Measurements from ENCODE around the gene AREL1. TPM values are rescaled to one million over a fixed set of nuclear protein-coding genes. Genes with fewer than 3 reads are reported as not detected.

AREL1 gene
- total and polyA plus RNA-seq, 10 of the 15 experiments (the other 5 are each of a cell fraction or from before 2014, with no cell fraction given): 6.2 to 40.4 (median 23.7) TPM

DNA sequence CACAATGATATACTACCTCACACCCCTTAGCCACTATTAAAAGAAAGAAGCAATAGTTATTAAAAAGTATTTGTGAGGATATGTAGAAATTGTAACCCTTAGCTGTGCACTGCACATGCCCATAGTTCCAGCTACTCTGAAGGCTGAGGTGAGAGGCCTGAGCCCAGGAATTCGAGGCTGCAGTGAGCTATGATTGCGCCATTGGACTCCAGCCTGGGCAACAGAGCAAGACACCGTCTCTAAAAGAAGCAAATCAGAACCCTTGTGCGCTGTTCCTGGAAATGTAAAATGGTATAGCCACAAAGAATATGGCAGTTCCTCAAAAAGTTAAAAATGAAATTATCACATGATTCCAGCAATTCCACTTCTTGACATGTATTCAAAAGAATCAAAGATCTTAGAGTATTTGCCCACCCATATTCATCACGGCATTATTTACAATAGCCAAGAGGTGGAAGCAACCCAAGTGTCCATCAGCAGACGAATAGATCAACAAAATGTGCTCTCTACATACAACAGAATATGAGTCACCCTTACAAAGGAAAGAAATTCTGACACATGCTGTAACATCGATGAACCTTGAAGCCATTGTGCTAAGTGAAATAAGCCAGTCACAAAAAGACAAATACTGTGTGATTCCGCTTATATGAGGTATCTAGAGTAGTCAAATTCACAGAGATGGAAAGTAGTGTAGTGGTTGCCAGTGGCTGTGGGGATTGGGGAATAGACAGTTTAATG, 26.6 kb upstream of the AREL1 start:
- Histone ChIP-seq H3K79me2 (ENCODE audit: control insufficient read depth, insufficient read depth, low read length) (no peaks in the 10 kb centered on the region), H3K27me3 (replicated peaks in 1 of 2; ENCODE audit: control insufficient read depth in 2 of 2, insufficient read depth in 2 of 2, low read length in 1 of 2) (no peaks in the 10 kb centered on the region), H2AFZ (ENCODE audit: control insufficient read depth, low read depth, low read length) (no peak overlapping the region), H4K20me1 (ENCODE audit: control insufficient read depth, insufficient read depth) (no peaks in the 10 kb centered on the region), H3K36me3 (ENCODE audit: control insufficient read depth in 2 of 2, insufficient read depth in 2 of 2, low read length in 1 of 2) (peaks cover 0 to 6% of the 10 kb centered on the region in 2 experiments; a peak in 1 of 4 replicates), H3K4me2 (ENCODE audit: control insufficient read depth, insufficient read depth) (no peak overlapping the region), H3K4me1 (ENCODE audit: control insufficient read depth, insufficient read depth, low read length) (no peaks in the 10 kb centered on the region), H3K27ac (ENCODE audit: control insufficient read depth, insufficient read depth) (no peak overlapping the region), H3K9me3 (replicated peaks; ENCODE audit: control insufficient read depth, insufficient read depth, low read length) (no peaks in the 10 kb centered on the region), H3K4me3 (no peak overlapping the region), H3K9ac (ENCODE audit: control insufficient read depth, insufficient read depth, low read length) (no peak overlapping the region)
- POLR2A ChIA-PET: no interaction called here
- no peak for FAIRE-seq
- WGBS (ENCODE audit: insufficient coverage, insufficient replicate concordance, low lambda C conversion rate, missing lambda C conversion rate): 95% methylated on average over 8 of the region's 8 CpGs
- no TSS peak for BruUV-seq (replicated peaks)
- ATAC-seq: no peak
- in situ Hi-C loops (cut with MboI): no loop called here
- intact Hi-C loops (cut with micrococcal nuclease; ENCODE audit: unreplicated experiment): no loop called here
- CTCF ChIA-PET: interaction anchor here (1.9 kb wide), 1 partner anchor 23 kb away, joined by 7 read pairs; no protein-coding TSS in a partner anchor
- RAD21 ChIA-PET (ENCODE audit: unreplicated experiment): no interaction called here
- TF ChIP-seq ZBTB33 (IDR thresholded peaks at IDR 0.05) (no peak), SMARCA5 (IDR thresholded peaks at IDR 0.05) (no peak), BMI1 (IDR thresholded peaks at IDR 0.05; ENCODE audit: borderline replicate concordance) (no peak), CEBPB (IDR thresholded peaks at IDR 0.05; ENCODE audit: borderline replicate concordance in 1 of 2, low read depth in 2 of 2, low read length in 2 of 2) (no peak), RFX5 (IDR thresholded peaks at IDR 0.05; ENCODE audit: low read depth, low read length) (no peak), POLR2A (IDR thresholded peaks at IDR 0.05; ENCODE audit: low read depth, low read length) (no peak), CHD4 (IDR thresholded peaks at IDR 0.05) (no peak), NBN (IDR thresholded peaks at IDR 0.05) (no peak), BHLHE40 (IDR thresholded peaks at IDR 0.05; ENCODE audit: borderline replicate concordance in 1 of 2, low read depth in 2 of 2, low read length in 1 of 2) (no peak)
- no peak for DNase-seq (ENCODE audit: low read depth, low spot score)
- SMC1A ChIA-PET (ENCODE audit: uncharacterized antibody, unreplicated experiment): no interaction called here

All from GM12878 (cell line).